A172 (cell line): ENCODE measurements around the gene NEMP1. TPM values are rescaled to one million over a fixed set of nuclear protein-coding genes. Genes with fewer than 3 reads are reported as not detected.
"Not testable (repeated sequence)": the region's sequence is repeated elsewhere in the genome, so short reads cannot be mapped to it uniquely, and the experiment has no call there.

Experiments used
- DNase-seq: peaks from one replicate; pipeline ENCODE4 v3.0.0-alpha.2; 2015; ENCODE audit warnings: low spot score
- total RNA-seq: library from RNA; depleted of rRNA; stranded (reverse); fragments of >200 nt; shearing (Covaris generic); gene quantifications from 2 replicates; pipeline ENCODE4 v1.2.3, GENCODE V29; 2014

Gene NEMP1
- total RNA-seq, 1 experiment from 2014 or later, result 26.3 TPM

DNA sequence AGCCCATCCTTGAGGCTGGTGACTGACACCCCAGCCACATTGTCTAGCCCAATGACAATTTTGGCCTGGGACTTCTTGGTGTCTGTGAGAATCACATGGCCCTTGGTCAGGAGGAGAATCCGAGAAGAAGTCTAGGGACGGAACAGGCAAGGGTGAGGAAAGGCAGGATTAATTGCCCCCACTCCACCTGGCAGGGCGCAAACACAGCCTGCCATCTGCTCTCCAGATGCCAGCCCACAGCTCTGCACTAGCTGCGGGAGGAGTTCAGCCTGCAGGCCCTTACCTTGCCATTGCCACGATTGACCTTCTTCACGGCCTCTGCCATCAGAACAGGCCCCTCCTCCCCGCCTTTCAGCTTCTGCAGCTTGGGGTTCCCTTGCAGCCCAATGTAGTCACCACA lies 49.1 kb downstream of the NEMP1 start:
- no peak for DNase-seq

DNA sequence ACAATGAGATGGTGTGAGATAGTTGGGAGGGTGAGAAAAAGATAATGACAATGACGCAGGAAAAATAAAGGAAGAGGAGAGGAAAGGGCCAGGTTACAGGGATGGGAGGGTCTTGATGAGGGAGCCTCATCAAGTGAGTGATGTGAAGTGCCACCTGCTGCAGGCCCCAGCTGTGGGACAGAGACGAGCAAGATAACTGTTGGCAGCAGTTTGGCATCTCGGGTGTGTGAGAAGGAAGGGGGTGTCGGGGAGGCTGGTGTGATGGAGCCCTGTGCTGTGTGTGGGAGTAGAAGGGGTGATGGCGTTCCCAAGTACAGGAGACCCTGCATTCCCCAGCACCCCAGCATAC lies 50.8 kb downstream of the NEMP1 start:
- no peak for DNase-seq

DNA sequence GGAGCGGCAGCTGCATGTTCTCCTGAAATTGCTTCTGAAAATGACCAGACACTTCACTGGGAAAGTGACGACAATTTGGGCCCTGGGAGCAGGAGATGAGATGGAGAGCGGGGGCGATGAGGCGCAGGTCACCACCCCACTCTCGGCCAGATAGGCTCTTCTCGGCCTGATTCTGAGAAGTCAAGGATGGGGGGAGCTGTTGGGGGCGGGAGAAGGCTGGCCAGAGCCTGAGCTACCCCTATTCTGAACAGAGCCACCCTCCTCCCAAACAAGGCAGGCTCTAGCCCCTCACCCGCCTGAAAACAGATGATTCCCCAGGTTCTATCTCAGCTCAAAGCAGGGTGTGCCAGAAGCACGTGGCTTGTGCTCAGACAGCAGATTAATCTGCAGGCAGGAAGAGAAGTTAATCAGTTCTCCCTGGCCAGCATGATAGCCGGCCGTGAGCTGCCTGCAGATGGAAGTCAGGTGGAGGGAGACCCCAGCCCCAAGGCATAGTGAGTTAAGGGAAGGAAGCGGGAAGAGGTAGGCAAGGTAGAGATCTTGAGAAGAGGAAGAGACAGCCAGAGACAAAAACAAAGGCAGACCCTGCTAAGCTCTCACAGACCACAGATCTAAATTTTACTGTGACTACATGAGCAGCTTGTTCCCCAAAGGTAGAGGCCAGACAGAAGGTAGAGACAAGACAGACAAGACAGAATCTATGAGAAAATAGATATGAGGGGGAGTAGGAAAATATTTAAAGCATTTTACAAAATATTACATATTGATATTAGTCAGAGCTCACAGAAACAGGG lies 51.4 kb downstream of the NEMP1 start:
- no peak for DNase-seq

DNA sequence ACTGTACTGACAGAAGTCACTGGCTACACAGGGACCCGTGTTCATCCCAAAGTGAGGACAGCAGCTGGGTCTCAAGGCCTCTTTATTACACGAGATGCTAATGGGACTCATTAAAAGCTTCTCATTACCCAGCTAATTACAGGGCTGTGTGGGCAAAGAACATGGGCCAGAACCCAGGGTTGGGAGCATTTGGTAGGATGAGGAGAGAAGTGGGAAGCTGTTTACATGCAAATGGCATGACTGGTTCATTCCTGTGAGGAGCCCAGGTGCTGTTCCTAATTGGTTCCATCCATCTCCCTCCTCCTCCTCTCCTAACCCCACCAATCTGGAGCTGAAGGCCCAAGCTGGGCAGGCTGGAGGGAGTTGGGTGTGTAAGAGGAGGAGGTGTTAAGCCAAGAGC lies 53.4 kb downstream of the NEMP1 start:
- DNase-seq, result no peak

DNA sequence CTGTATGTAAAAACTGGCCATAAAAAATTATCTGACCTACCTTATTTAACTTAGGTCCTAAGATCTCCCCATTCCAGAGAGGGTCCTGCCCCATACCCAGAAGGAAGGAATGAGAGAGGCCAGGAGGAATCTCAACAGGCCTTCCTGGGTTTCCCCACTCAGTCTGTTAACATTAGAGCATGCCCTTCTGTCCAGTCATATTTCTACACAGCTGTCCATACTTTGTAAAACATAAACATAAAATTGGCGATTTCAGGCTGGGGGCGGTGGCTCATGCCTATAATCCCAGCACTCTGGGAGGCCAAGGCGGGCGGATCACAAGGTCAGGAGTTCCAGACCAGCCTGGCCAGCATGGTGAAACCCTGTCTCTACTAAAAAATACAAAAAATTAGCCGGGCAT lies 56.3 kb downstream of the NEMP1 start:
- DNase-seq, result not testable (repeated sequence)

DNA sequence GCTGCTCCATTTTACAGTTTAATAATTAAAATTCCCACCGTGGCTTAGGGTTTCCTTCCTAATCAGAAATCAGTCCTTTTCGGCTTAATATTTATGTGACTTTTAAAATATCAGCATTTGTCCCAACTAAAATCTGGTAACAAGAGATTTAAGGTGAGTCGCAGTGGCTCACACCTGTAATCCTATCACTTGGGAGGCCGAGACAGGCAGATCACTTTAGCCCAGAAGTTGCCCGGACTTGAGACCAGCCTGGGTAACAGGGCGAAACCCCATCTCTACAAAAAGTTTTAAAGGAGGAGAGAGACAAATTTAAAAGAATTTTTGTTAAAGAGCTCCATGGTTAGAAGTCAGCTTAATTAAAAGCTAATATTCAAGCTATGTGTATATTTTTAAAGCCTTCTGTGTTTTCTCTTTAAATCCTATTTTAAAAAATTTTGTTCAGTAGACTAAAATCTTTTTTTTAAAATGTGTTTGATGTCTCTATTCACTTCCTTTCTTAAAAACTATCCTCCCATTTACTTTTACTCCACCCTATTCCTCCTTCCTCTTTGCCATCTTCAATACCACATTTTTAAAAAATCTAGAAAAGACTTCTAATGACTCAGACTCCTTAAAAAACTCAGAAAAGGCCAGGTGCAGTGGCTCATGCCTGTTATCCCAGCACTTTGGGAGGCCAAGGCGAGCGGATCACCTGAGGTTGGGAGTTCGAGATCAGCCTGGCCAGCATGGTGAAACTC lies 58.4 kb downstream of the NEMP1 start:
- DNase-seq, result no peak

DNA sequence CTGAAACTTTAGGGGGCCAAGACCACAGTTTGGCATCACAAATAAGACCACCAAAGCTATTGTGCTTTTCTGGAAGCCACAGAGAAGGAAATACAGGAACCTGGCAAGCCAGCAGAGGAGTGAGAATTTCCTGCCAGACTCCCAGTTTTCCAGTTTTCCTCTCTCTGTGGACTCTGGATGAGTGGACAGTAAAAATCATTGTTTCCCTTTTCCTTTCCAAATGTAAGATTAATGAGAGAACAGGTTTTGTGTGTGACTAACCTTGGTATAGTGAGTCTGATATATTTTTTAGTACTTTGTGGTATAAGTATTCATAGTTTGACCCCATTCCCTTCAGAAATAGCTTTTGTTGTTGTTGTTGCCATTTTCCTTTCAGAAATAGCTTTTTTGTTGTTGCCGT lies 59.7 kb downstream of the NEMP1 start:
- DNase-seq, result no peak

DNA sequence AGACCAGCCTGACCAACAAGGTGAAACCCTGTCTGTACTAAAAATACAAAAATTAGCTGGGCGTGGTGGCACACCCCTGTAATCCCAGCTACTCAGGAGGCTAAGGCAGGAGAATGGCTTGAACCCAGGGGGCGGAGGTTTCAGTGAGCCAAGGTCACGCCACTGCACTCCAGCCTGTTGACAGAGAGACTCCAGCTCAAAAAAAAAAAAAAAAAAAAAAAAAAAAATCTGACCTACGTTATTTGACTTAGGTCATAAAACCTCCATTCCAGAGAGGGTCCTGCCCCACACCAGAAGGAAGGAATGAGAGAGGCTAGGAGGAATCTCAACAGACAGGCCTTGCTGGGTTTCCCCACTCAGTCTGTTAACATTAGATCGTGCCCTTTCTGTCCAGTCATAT lies 60.2 kb downstream of the NEMP1 start:
- not testable (repeated sequence) for DNase-seq

DNA sequence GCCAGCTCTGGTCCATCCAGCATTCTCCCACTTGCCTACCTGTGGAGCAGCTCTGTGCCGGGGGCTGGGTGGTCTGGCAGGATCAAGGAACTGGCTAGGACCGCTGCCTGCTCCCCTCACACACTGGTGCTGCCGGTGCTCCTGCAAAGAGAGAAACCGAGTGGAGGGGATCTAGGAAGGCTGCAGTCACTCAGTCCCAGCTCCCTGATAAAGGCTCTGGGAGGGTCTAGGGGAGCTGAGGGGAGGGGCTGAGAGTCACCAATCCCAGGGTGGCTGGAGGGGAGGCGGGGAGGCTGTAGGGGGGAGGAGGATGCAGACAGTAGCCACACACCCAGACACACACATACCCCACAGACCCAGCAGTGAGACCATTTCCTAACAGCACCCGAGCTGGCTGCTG lies 62.2 kb downstream of the NEMP1 start, which contains the start of gene TAC3:
TAC3 (minus strand) TSS at position 182 of the 400 bp plus-strand sequence. CDS start 732 bp downstream, outside the sequence.
- no peak for DNase-seq

DNA sequence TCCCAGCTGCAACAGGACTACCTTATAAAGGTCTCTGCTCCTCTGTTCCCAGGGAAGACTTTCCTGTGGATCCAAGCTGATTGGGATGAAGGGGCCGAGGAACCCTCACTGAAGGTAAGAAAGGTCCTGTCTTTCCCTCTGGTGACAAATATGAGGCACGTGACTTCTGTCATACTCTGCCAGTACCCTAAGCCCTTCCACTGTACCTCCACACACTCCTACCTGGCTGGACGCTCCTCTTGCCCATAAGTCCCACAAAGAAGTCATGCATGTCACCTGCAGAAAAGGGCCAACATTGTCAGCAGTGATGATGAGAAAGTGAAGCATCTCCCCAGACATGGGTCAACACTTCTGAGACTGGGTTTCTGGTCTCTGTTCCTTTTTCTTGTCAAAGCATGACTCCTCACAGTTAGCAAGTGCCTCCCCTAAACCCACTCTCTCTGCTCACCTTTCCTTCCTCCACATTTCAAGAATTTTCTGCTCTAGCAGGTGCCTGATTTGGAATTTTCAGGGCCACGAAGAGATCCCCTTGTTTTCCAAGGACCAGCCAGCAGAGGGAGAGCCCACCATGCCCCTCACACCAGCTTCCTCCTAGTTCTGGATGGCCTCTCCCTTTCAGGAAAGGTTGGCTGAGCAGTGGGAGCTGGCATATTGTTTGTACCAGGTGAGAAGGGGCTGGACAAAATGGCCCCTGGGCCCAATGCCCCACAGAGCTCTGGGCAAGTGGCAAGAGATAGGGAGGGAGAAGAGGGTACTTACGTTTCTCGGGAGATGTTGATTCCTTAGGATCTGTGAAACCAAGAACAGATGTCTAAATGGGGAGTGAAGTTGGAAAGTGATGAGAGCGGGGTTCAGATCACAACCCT lies 65.8 kb downstream of the NEMP1 start:
- DNase-seq, result no peak

DNA sequence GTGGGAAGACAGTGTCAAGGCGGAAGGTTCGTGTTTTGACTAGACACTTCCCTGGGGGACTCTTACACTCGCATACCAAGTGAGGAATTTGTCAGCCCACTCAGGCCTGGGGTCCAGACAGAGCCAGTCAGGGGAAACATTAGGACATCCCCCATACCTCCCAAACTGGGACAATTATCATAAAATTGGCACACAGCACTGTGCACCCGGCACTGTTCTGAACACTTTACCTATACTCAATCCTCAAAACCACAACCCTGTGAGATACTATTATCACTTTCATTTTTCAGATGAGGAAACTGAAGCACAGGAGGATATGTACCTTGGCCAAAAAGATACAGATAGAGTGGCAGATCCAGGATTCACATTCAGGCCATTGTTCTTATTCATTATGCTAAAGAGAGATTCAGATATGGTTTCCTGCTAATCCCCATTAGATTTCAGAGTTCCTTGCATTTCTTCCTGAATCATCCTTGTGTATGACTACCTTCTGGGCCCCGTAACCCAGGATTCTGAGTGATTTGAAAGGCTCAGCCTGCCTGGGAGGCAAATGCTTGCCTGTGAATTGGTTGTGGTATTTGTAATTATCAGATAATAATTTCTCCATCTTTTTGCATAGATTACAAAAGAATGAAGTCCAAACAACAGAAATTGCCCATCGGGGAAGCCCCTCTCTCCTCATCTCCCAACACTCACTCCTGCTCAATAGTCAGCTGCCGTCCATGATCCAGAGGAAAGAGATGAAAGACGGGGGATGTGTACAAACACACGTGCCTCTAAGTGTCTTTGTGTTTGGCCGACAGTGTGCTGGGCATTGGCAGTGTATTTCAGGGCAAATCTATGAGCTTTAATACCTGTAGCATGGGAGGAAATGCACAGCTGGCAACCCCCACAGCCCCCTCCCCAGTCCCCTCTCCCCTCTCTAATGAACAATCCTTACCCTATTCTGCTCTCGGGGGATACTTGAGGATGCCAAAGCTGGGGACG lies 66.9 kb downstream of the NEMP1 start:
- no peak for DNase-seq

DNA sequence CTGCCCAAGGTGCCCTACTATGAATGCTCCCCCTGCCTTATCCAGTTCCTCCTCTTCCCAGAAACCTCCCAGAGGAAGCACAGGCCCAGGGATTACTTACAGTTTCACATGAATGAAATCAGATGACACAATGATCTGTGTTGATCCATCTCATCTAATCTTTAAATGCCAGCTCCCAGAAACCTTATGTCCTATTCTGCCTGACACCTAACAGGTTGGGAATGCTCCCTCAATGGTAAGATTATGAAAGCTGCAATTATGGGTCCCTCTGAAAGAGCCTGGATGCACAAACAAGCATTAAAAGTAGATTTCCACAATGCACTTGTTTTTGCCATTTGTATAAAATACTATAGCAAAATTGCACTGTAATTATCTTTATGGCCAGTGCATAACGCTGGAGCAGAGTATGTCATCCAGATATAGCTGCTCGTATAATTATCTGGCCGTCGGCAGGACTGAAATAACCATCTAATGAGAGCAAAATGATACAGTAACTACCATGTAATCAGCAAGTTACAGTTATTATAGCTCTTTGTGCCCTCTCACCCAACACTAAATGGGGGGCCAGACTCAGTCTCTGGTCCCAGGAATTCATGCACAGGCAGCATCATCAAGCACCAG lies 67.9 kb downstream of the NEMP1 start:
- no peak for DNase-seq

DNA sequence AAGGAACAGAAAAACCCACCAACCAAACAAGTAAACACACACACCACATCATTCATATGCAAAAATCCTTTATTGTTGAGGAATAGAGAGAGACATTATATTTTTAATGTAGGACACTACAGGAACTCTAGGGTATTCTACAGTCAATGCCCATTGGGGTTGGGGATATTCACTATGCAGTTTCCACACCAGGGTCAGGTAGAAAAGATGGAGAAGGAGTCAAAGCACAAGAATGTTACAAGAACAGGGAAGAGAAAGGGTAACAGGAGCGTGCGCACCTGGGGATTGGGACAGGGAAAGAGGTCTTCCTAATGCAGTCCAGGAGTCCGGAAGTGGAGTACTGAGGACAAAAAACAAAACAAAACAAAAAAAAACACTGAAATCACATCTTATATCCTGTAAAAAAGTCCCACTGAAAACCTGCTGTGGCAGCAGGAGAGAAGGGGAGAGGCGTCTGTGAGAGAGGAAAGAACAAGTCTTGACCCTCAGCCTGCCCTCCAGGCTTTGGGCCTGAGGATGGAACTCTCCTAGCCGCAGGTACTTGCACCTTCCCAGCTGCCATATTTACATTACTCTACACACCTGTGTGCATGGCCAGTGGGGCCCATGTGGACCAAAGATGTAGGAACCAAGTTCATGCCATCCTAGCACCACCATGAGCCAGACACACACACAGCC lies 68.5 kb downstream of the NEMP1 start:
- DNase-seq, result no peak

DNA sequence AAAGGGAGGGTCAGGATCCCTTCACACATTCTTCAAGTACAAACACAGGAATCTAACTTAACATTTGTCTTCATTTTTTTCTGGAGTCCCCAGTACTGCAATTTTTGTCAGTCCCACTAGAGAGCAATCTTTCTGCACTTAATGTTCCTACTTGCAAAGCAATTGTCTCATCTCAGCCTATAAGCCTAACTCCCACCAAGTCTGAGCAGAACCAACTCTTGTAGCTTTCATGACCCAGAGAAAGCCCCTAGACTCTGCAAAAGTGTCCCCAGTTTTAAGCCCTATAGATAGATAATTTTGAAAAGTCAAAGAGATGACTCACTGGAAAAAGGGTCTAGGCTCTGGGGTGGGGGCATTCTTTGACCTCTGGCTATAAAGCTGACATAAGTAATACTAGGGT lies 70.4 kb downstream of the NEMP1 start:
- peak; percentile 50 for DNase-seq

DNA sequence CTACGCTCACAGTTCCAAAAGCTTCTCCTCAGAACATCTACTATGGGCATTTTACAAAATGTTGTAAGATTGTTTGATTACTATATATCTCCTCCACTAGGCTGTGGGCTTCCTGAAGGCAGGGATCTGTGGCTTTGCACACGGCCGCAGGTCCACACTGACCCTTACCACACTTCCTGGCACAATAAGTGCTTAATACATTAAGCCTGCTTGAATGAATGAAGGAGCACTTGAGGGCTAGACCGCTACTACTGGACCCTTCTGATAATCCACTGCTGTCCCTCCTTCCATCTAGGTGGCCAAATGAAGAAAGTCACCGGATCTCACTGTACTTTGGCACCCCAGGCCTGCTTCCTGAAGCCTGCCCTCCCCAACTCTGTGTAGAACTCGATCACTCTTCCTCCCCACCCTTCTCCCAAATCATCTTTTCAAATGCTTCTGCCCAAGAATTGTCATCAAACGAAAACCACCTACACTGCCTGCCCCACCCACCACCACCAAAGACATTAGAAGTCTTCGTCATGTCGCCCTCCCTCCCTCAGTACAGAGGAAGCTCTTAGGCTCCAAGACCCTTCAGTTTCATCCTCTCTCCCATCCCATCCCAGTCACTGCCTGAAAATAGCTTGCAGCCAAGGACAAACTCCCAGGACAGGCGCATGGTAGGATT lies 71.6 kb downstream of the NEMP1 start:
- DNase-seq, result no peak

DNA sequence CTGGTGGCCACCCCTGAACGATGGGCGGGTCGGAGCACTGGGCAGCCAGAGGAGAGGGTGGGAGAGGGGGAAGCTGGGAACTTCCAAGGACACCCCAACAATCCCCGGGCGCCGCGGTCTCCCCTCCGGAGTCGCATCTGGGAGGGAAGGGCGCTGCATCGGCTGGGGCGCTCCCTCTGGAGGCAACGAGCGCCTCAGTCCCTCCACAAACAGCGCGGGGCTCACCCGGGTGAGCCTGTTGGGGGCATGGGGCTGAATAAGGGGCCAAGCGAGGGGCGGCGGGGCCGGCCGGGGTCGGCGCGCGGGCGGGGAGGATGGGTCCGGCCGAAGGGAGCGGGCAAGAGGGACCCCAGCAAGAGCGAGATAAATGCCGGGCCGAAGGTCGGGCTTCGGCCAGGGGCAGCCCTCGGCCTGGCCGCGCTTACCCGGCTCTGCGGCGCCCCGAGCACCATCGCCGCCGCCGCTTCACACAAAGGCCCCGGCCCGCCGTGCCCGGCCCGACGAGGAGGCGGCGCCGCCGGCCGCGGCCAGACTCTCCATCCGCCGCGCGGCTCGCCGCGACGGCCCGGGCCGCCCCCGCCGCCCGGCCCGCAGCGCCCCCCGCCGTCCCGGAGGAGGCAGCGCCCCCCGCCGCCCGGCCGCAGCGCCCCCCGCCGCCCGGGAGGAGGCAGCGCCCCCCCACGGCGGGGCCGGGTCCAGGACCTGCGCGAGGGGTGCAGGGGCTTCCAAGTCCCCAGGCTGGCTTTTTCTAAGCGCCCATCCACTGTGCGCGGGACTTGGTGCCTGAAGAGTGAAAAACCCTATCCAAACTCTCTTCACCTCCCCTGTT lies 72.4 kb downstream of the NEMP1 start, which contains the start of gene ZBTB39:
ZBTB39 (minus strand) TSS at position 567 of the 829 bp plus-strand sequence. CDS start 1,629 bp downstream, outside the sequence.
- no peak for DNase-seq
